Left cardiac atrium (tissue), 4 donors: ENCODE results near the gene TTI1. TPM values are rescaled to one million over a fixed set of nuclear protein-coding genes. Genes with fewer than 3 reads are reported as not detected.
"Not testable (repeated sequence)": the region's sequence is repeated elsewhere in the genome, so short reads cannot be mapped to it uniquely, and the experiment has no call there.

Experiments used
- ATAC-seq, 2 donors: fragments of 200-7000 bp; cut with Tn5 transposase; one replicate each; pipeline ENCODE4 v1.9.1; 2020; ENCODE audit warnings: mild to moderate bottlenecking in 2 of 2, moderate library complexity in 2 of 2
- DNase-seq: peaks from one replicate; pipeline ENCODE4 v3.0.0-alpha.2; 2020
- intact Hi-C, 2 donors: fragments of 100-400 bp; cut with DNase I; formaldehyde crosslinking; loops; one replicate each; pipeline versions ENCODE4 v1.14.1 to v1.15.1; 2022 to 2023
- total RNA-seq, 2 donors: library from RNA; stranded (reverse); fragmentation: NEBNext Ultra II Directional; extraction: Animal tissue kit (Norgen Biotek cat#: 25700); gene quantifications; one replicate each; pipeline ENCODE4 v1.2.1, GENCODE V29; 2021
- donor health status: DM: no; HTN: yes; CAD: no.
- donor health status: DM: no; HTN: yes; CAD: no; lungs with severe emphysema.
- donor health status: DM: yes; HTN: yes; CAD: no.
- donor health status: Dilated cardiomyopathy.

The TTI1 gene
- total RNA-seq, 2 donors from 2014 or later, result 11.6 to 11.9 TPM

DNA sequence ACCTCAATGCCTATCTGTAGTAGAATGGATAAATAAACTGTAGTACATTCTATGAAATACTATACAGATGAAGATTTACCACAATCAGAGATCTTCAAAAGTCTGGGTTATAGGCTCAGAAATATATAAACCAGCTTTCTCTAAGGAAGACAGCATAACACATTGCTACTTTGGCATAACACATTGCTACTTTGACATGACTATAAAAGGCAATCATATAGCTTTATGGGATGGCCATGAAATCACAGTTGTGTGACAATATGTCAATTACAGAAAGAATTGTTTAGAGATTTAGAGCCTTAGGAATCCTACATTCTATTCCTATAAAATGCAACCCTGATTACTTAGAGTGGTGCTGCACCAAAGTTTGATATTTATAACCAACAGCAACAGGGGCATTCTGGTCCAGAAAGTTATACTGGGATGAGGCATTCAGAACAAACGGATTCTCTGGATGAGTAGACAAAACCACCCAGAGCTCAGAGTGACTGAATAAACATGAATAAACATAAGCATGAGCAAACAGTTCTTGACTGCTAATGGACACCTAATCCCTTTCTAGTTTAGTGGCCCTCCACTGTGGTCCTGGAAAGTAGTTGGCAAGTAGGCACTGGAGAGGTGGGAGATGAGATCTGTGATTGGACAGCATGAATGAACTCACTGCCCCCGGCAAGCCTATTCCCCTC is 12.0 kb downstream of the TTI1 start:
- intact Hi-C loops, result no loop called here
- DNase-seq, result no peak
- ATAC-seq, result no peak

DNA sequence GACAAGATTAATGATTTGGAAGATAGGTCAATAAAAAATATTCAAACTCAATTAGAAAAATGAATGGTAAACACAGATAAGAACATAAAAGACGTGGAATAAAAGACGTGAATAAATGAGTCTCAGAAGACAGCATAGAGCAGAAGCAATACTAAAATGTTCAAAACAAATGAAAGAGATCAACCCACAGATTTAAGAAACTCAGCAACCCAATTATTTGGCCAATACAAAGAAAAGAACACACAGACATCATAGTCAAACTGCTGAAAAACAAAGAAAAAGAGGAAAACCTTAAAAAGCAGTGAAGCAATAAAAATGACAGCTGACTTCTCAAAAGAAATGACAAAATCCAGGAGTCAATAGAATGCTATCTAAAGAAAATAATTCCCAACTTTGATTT is 14.9 kb downstream of the TTI1 start:
- intact Hi-C loops, result no loop called here
- DNase-seq (no peak), ATAC-seq (no peak)

DNA sequence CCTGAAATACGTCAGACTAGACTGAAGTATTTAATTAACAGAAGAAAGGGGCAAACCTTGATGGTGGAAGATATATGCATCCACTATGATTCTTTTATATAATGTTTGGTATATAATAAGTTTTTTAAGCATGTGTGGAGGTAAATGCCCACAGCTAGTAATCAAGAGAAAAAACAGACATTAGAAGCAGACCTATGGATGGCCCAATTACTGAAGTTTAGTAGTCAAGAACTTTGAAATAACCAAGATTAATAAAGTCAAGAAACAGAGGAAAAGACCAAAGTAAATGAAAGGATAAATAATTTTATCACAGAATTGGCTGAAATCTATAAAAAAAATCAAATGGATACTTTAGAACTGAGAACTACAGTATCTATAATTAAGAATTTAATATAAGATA is 15.3 kb downstream of the TTI1 start:
- no peak for DNase-seq
- intact Hi-C loops, result no loop called here
- no peak for ATAC-seq

DNA sequence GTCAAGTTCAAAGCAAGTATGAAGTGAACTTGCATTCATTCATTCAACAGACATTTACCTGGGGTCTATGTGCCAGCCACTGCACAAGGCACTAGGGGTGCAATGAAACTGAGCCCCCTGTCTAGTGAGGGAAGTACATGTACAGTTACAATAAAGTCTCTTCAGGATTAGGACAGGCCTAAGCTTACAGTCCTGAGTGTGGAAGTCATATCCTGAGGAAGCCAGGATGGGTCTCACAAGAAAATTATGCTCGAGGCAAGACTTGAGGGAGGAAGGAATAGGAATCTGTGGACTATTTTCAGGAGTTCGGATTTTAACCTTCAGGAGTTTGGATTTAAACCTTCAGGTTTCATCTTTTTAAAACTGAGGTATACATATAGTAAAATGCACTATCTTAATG is 19.4 kb downstream of the TTI1 start:
- DNase-seq, result no peak
- ATAC-seq, result no peak
- intact Hi-C loops, result no loop called here

DNA sequence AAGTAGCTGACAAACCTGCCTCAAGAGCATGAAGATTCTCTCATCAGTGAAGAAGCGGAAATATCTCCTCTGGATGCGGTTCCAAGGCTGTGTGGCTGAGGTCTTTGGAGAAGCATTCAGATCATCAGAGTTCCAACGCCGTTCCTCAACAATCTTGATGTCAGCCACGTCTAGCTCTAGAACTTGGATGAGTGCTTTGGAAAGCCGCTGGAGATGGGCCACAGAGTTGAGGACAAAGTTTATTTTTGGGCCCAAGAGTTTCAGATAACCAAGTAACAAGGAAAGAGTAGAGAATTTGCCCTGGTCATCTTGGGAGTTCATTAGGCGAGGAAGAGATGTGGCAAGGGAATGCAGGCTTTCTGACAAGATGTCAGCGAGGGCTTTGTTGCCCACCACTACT is 20.9 kb downstream of the TTI1 start:
- intact Hi-C loops, result no loop called here
- ATAC-seq, result no peak
- no peak for DNase-seq

DNA sequence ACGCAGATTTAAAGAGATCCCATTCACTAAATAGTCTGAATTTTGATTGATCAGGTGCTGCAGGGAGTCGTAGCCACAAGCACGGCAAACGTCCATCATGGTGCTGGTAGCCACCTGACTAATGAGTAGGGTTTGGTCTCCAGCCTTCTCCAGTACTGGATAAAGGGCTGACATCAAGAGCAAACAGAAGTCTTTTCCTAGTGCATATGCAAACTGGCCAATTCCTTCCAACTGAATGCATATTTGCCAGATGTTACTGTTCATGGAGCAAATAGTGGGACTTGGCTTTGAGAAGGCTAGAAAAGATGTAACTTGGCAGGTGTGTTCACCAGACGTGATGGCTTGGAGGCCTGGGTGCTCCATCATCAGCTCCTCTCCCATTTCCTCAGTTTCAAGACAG is 21.6 kb downstream of the TTI1 start:
- intact Hi-C loops, result no loop called here
- ATAC-seq (no peak), DNase-seq (no peak)

DNA sequence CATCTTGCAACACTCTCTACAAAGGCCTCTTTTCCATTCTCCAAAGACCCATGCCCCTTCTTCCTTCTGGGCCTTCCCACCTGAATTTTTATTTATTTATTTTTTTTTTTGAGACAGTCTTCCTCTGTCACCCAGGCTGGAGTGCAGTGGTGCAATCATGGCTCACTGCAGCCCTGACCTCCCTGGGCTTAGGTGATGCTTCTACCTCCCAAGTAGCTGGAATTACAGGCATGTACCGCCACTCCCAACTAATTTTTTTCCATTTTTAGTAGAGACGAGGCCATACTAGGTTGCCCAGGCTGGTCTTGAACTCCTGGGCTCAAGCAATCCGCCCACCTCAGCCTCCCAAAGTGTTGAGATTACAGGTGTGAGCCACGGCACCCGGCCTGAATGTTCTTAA is 23.8 kb downstream of the TTI1 start:
- ATAC-seq, DNase-seq, intact Hi-C loops: not testable (repeated sequence)

DNA sequence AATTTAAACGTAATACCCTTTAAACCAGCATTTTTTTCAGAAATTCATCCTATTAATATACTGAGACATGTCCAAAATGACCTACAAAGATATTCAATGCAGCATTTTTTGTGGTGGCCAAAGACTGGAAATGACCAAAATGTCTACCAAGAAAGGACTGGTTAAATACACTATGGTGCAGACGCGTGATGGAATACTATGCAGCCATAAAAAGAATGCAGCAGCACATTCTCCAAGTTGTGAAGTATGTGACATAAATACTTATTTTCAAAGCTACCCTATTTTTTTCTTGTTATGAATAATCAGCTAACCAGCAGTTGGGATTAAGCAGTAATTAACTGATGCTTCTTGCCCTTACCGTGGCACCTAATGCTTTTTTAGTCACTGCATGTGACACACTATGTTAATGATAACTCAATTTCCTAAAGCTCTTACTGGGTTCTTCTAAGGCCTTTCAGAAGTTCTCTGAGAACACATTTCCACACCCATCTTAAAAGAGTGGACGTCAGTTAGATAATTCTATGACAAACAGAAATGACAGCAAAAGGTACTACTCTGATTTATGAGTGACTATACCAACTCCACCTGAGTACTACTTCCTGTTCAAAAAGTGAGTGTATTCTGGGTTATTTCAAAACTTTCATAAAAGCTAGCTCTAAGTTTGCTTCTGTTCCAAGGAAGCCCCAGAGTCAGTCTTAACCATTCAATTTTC is 24.9 kb downstream of the TTI1 start:
- DNase-seq, result no peak
- intact Hi-C loops, result no loop called here

DNA sequence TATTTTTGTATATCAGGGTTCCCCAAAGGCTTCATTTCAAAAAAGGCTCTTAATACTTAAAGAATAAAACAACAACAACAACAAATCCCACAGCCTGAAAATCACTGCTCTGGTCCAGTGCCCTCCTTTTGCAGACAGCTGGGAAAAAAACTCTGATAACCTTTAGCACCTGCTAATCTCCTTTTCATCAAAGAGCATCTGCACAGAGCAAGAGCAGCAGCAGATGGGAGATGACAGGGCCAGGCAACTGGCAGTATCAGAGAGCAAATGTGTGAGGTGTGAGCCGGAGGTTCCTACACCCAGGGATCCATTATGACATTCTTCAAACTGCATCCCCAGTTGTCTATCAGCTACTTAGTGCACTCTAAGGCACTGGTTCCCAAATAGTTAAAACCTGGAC is 25.7 kb downstream of the TTI1 start:
- intact Hi-C loops, result no loop called here
- no peak for ATAC-seq

More for the DNA sequence above, 24.9 kb downstream of the TTI1 start:
- ATAC-seq, result no peak

DNA sequence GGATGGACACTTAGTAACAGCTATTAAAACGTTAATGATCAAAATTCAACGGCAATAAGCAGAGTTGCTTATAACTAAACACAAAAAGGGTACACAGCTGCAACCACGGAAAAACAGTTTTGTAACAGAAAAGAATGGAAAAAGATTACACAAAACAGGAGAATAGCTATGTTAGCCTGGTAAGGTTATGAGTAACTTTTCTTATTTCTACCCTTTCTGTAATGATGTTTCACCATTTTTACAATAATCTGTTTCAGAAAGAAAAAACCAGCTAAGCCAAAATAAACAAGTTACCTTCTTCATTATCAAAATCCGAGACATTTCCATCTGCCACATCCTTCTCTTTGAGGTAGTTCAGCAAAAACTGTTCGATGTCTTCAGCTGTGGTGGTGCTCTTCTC is 27.4 kb downstream of the TTI1 start:
- intact Hi-C loops, result no loop called here
- ATAC-seq, result no peak
- no peak for DNase-seq

More for the DNA sequence above, 25.7 kb downstream of the TTI1 start:
- no peak for DNase-seq

DNA sequence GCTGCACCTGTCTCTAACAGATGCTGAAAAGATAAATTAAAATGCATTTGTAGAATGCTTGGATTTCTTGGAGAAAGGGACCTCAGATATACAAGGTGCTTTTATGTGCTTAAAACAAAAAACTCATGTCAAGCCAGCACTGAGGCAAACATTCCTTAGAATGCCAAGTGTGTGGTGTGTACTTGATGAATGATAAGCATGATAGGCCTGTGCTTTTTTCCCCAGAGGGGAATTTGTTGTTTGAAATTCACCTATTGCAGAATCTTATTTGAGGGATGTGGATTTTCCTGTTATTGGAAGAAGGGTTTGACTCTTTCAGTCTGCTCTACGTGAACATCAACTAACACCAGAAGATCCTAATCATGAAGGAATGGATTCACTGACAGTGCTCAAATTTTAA is 28.8 kb downstream of the TTI1 start:
- ATAC-seq (no peak), DNase-seq (no peak)
- intact Hi-C loops, result no loop called here

DNA sequence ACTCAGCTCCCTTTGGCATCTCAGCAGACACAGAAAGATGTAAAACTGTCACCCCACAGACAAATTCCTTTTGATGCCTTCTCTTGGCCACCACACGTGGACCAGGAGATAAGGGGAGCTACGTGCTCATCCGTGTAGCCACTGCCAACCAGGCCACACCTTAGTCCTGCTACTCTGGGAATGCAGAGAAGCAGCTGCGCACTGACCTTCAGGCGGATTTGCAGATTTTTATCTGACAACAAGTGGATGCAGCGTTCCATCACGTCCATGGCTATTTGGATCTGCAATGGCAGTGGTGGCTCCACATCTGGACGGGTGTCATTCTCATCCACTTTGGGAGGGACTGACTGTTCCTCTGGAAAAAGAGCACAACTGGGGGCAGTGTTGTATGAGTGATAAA is 30.8 kb downstream of the TTI1 start:
- DNase-seq (no peak), ATAC-seq (no peak)
- intact Hi-C loops, result no loop called here

DNA sequence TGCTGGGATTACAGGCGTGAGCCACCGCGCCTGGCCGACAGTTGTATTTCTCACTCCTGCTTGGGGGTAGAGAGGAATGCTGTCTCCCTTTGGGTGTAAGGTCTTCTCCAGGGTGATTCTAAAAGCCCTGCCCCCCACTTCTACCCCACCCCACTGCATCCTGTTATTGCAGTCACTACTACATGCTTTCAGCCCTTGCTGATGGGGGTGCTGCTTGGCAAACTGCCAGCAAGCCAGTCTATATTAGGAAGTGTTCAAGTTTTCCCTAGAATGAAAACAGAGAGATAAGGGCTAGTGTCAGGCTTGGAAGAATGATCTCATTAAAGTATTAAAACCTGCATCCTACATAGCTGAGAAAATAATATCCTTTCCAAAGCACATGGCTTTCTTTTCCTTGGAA is 31.3 kb downstream of the TTI1 start:
- no peak for ATAC-seq
- peak; percentile 41 for DNase-seq
- intact Hi-C loops, result no loop called here

DNA sequence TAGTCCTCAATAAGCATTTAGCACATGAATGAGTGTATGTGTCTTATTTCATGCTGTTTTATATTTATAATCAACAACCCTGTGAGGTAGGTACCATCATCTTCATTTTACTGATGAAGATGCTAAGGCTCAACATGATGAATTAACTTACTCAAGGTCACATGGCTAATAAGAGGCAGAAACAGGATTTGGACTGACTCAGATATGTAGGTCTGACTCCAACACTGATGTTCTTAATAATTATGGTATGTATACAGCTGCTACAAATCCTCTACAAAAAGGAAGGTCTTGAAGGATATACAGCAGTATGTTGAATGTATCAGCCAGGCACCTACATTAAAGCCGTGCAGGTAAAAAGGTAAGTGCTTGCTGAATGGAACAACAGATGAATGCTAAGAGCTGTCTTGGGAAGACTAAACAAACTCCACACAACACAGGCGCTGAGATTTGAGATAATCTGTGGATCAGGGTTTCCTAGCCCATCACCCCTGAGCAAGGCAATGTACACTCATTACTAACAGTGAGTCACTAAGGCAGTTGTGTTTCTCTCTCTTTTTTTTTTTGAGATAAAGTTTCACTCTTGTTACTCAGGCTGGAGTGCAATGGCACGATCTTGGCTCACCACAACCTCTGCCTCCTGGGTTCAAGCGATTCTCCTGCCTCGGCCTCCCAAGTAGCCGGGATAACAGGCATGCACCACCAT is 31.9 kb downstream of the TTI1 start:
- ATAC-seq (no peak), DNase-seq (no peak)
- intact Hi-C loops, result no loop called here

DNA sequence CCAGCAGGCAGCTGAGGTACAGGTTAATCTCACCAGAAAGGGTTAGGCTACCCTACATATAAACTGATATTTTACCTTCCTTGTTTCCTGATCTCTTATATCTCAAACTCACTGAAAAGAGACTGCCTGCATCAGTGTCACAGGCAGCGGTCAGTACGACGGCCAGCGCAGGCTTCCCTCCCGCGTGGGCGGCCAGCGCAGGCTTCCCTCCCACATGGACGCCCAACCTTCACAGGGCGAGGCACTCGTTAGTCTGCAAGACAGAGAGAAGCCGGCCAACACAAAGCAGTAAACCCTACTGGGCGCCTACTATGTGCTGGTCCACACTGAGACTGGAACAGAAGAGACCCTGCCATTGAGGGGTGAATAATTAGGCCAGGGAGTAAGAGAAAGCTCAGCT is 33.0 kb downstream of the TTI1 start:
- DNase-seq (no peak), ATAC-seq (no peak)
- intact Hi-C loops, result no loop called here

DNA sequence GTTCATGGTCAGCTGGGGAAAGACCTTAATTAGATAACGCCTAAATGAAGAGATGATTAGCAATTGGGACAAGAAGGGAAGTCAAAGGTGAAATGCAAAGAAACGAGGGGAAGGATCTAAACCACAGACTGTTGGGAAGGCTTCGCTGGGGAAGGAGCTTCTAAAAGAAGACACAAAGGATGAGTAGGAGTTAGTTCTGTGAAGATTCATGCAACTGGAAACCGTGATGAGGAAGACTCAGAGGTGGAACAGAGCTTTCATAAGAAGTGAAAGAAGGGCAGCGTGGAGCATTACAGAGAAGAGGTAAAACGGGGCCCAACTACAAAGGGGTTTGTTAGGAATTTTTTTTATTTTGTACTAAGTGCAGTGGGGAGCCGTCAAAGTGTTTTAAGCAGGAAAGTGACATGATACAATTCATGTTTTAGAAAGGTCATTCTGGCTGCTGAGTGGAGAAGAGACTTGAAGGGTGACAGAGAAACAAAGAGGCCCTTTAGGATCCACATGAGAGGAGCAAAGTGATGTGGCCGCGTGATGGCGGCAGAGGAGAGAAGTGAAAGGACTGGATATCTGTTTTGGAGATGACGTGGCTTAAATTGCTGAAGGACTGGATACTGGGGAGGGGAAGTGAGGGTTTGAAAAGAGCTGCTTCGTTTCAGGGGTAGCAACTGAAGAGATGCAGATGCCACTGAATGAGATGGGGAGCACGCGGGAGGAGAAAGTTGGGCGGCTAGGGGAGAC is 33.6 kb downstream of the TTI1 start:
- intact Hi-C loops, result loop anchor here in 1 of 2 donors (5.0 kb wide), 1 partner anchor 437 kb away; no protein-coding TSS in a partner anchor
- ATAC-seq, result no peak

DNA sequence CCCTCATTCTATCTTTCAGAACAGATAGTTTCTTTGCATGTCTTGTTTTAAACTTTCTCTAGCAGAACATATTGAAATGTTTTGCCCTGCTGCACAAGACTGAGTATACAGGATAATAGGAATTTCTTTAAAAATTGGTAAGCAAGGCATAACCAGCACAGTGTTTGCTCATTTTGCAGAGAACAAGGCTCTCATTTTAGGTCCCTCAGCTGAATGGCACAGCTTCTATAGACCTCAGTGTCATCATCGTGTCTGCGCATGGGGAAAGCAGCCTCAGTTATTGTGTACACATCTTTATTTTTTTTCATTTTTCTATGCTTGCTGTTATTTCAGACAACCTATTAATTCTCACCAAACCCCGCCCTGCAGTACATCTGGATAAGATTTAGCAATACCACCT is 35.7 kb downstream of the TTI1 start:
- ATAC-seq, result no peak
- intact Hi-C loops, result loop anchor here in 1 of 2 donors (5.0 kb wide), 1 partner anchor 435 kb away; no protein-coding TSS in a partner anchor
- DNase-seq, result no peak

More for the DNA sequence above, 33.6 kb downstream of the TTI1 start:
- no peak for DNase-seq

DNA sequence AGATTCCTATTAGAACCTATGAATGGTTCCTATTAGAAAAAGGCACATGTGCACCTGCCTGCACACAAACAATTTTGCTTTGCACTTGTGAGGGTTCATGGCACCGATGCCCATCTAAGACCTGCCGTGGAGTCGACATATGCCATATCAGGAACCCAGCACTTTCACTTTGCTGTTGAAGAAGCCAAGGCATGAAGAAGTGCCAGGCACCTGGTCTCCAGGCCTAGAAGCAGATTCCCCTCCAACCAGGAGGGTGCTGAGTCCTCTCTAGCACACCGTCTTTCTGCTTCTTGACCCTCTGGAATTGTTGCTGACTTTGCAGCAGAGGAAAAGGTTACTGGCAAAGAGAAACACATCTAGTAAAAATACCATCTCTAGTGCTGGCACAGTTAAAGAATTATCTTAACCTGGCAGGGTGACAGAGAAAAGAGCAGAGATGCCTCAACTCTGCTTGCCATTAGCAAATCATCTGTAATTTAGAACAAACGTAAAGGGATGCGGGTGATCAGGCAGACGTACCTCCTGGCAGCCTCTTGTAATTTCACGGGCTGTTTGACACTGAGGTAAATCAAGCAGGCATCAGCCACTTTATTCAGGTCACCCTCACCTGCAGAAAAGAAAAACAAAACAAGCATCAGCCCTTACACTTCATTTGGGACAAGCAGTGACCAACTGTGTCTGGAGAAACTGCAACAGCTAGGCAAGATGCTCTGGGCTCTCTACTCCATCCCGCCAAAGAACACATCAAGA is 37.2 kb downstream of the TTI1 start:
- DNase-seq (no peak), ATAC-seq (no peak)
- intact Hi-C loops, result loop anchor here in 1 of 2 donors (5.0 kb wide), 1 partner anchor 434 kb away; no protein-coding TSS in a partner anchor

DNA sequence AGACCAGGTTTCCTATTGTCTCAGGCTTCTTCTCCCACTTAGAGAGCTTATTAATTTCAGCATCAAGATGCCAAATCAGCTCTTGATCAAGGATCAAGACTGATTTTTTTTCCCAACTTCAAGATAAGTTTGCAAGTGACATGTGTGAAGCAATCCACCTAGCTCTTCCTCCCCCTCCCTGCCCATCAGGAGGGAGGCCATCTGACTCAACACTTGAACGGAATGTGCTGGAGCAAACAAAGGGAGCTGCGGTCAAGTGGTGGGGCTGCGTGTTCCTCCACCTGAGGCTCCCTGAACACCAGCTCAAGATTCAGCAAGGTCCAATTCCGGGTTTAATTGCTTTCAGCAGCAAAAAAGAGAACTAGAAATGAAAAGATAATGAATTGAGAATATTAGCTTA is 38.7 kb downstream of the TTI1 start:
- ATAC-seq (no peak), DNase-seq (no peak)
- intact Hi-C loops, result loop anchor here in 1 of 2 donors (5.0 kb wide), 1 partner anchor 92 kb away; the partner anchor contains the start of gene VSTM2L
